ENCODE data around the gene CD37. TPM values are rescaled to one million over a fixed set of nuclear protein-coding genes. Genes with fewer than 3 reads are reported as not detected.

CD37 gene
- total and polyA plus RNA-seq, 2 experiments from 2014 or later = 106 TPM; not detected in 1

DNA sequence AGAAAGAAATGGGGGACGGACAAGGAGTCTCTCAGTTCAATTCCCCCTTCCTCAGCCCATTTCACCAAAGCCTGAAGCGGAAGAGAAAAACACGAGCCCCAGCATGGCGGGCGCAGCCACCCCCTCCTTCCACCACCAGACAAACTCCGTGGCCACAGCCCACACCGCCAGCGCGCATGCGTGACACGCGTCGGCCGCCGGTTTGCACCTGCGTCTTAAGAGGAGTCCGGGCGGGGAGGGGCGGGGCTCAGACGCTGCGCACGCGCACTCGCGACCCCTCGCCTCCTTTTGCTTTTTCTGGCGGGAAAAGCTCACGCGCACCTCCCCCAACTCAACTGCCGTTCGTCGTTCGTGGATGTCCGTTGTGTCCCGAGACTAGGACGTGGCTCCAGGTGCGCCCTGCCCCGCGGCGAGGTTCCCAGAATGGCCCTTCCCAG, 52.7 kb downstream of the CD37 start, which contains the start of gene KASH5:
TSS of gene KASH5 (plus strand) at position 314 of the 437 bp plus-strand sequence. CDS start 2,635 bp downstream, outside the sequence.
- Histone ChIP-seq H3F3A (replicated peaks; ENCODE audit: low read depth) (0 out of 2 replicates have a peak, but pooled peaks cover 3% of the 10 kb centered on the region), H3K4me3 (no peak within 1 kb of the TSS), H3K4me2 (no peak within 1 kb of the TSS), H3K9me2 (ENCODE audit: insufficient read depth) (no peaks in the 10 kb centered on the region), H3K36me3 (ENCODE audit: insufficient read depth) (no peaks in the 10 kb centered on the region), H2AFZ (peak within 1 kb of the TSS; percentile 86; the same call in 1 of the 2 replicates), H3K27ac (ENCODE audit: low read depth) (no peak within 1 kb of the TSS), H3K79me2 (replicated peaks; ENCODE audit: insufficient read depth) (no peaks in the 10 kb centered on the region), H3K27me3 (ENCODE audit: insufficient read depth) (no peaks in the 10 kb centered on the region), H3K4me1 (ENCODE audit: insufficient read depth) (no peaks in the 10 kb centered on the region), H4K20me1 (replicated peaks; ENCODE audit: insufficient read depth) (no peaks in the 10 kb centered on the region)
- peaks cover 6% of the 10 kb centered on the region for H3K4me1 Mint-ChIP-seq
- no peaks in the 10 kb centered on the region; the same call in 2 of the 3 replicates for H3K36me3 Mint-ChIP-seq (ENCODE audit: low read depth)
- H3K27me3 Mint-ChIP-seq (ENCODE audit: insufficient read depth, low read depth, poor library complexity) = peaks cover 15% of the 10 kb centered on the region
- ATAC-seq (no peak), DNase-seq (ENCODE audit: low spot score) (peak; percentile 62)
- TF ChIP-seq JUNB (IDR thresholded peaks at IDR 0.05; ENCODE audit: unreplicated experiment) (no peak), EZH2 (IDR thresholded peaks at IDR 0.05; ENCODE audit: low read depth, unreplicated experiment) (no peak), POLR2AphosphoS5 (IDR thresholded peaks at IDR 0.05; ENCODE audit: low read depth) (no peak), STAT1 (IDR thresholded peaks at IDR 0.05; ENCODE audit: unreplicated experiment) (no peak), ZNF114 (CRISPR knock-in tag; IDR thresholded peaks at IDR 0.05) (no peak), EZH2phosphoT487 (IDR thresholded peaks at IDR 0.05; ENCODE audit: unreplicated experiment) (no peak), NANOG (IDR thresholded peaks at IDR 0.05; ENCODE audit: borderline replicate concordance) (no peak), ZNF331 (CRISPR knock-in tag; IDR thresholded peaks at IDR 0.05; ENCODE audit: low read depth) (no peak), CREB1 (CRISPR knock-in tag; IDR thresholded peaks at IDR 0.05; ENCODE audit: low read depth) (no peak)
- TF ChIP-seq, protein P1, sequence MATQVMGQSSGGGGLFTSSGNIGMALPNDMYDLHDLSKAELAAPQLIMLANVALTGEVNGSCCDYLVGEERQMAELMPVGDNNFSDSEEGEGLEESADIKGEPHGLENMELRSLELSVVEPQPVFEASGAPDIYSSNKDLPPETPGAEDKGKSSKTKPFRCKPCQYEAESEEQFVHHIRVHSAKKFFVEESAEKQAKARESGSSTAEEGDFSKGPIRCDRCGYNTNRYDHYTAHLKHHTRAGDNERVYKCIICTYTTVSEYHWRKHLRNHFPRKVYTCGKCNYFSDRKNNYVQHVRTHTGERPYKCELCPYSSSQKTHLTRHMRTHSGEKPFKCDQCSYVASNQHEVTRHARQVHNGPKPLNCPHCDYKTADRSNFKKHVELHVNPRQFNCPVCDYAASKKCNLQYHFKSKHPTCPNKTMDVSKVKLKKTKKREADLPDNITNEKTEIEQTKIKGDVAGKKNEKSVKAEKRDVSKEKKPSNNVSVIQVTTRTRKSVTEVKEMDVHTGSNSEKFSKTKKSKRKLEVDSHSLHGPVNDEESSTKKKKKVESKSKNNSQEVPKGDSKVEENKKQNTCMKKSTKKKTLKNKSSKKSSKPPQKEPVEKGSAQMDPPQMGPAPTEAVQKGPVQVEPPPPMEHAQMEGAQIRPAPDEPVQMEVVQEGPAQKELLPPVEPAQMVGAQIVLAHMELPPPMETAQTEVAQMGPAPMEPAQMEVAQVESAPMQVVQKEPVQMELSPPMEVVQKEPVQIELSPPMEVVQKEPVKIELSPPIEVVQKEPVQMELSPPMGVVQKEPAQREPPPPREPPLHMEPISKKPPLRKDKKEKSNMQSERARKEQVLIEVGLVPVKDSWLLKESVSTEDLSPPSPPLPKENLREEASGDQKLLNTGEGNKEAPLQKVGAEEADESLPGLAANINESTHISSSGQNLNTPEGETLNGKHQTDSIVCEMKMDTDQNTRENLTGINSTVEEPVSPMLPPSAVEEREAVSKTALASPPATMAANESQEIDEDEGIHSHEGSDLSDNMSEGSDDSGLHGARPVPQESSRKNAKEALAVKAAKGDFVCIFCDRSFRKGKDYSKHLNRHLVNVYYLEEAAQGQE (IDR thresholded peaks at IDR 0.05; ENCODE audit: unreplicated experiment) = no peak
- TF ChIP-seq, protein P2, sequence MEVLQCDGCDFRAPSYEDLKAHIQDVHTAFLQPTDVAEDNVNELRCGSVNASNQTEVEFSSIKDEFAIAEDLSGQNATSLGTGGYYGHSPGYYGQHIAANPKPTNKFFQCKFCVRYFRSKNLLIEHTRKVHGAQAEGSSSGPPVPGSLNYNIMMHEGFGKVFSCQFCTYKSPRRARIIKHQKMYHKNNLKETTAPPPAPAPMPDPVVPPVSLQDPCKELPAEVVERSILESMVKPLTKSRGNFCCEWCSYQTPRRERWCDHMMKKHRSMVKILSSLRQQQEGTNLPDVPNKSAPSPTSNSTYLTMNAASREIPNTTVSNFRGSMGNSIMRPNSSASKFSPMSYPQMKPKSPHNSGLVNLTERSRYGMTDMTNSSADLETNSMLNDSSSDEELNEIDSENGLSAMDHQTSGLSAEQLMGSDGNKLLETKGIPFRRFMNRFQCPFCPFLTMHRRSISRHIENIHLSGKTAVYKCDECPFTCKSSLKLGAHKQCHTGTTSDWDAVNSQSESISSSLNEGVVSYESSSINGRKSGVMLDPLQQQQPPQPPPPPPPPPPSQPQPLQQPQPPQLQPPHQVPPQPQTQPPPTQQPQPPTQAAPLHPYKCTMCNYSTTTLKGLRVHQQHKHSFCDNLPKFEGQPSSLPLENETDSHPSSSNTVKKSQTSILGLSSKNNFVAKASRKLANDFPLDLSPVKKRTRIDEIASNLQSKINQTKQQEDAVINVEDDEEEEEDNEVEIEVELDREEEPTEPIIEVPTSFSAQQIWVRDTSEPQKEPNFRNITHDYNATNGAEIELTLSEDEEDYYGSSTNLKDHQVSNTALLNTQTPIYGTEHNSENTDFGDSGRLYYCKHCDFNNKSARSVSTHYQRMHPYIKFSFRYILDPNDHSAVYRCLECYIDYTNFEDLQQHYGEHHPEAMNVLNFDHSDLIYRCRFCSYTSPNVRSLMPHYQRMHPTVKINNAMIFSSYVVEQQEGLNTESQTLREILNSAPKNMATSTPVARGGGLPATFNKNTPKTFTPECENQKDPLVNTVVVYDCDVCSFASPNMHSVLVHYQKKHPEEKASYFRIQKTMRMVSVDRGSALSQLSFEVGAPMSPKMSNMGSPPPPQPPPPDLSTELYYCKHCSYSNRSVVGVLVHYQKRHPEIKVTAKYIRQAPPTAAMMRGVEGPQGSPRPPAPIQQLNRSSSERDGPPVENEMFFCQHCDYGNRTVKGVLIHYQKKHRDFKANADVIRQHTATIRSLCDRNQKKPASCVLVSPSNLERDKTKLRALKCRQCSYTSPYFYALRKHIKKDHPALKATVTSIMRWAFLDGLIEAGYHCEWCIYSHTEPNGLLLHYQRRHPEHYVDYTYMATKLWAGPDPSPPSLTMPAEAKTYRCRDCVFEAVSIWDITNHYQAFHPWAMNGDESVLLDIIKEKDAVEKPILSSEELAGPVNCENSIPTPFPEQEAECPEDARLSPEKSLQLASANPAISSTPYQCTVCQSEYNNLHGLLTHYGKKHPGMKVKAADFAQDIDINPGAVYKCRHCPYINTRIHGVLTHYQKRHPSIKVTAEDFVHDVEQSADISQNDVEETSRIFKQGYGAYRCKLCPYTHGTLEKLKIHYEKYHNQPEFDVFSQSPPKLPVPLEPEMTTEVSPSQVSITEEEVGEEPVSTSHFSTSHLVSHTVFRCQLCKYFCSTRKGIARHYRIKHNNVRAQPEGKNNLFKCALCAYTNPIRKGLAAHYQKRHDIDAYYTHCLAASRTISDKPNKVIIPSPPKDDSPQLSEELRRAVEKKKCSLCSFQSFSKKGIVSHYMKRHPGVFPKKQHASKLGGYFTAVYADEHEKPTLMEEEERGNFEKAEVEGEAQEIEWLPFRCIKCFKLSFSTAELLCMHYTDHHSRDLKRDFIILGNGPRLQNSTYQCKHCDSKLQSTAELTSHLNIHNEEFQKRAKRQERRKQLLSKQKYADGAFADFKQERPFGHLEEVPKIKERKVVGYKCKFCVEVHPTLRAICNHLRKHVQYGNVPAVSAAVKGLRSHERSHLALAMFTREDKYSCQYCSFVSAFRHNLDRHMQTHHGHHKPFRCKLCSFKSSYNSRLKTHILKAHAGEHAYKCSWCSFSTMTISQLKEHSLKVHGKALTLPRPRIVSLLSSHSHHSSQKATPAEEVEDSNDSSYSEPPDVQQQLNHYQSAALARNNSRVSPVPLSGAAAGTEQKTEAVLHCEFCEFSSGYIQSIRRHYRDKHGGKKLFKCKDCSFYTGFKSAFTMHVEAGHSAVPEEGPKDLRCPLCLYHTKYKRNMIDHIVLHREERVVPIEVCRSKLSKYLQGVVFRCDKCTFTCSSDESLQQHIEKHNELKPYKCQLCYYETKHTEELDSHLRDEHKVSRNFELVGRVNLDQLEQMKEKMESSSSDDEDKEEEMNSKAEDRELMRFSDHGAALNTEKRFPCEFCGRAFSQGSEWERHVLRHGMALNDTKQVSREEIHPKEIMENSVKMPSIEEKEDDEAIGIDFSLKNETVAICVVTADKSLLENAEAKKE (CRISPR knock-in tag; IDR thresholded peaks at IDR 0.05) = no peak
- TF ChIP-seq, protein P3, sequence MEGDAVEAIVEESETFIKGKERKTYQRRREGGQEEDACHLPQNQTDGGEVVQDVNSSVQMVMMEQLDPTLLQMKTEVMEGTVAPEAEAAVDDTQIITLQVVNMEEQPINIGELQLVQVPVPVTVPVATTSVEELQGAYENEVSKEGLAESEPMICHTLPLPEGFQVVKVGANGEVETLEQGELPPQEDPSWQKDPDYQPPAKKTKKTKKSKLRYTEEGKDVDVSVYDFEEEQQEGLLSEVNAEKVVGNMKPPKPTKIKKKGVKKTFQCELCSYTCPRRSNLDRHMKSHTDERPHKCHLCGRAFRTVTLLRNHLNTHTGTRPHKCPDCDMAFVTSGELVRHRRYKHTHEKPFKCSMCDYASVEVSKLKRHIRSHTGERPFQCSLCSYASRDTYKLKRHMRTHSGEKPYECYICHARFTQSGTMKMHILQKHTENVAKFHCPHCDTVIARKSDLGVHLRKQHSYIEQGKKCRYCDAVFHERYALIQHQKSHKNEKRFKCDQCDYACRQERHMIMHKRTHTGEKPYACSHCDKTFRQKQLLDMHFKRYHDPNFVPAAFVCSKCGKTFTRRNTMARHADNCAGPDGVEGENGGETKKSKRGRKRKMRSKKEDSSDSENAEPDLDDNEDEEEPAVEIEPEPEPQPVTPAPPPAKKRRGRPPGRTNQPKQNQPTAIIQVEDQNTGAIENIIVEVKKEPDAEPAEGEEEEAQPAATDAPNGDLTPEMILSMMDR (conservative IDR thresholded peaks at IDR 0.05; ENCODE audit: low read depth in 2 of 2) = no peak
- TF ChIP-seq, protein P4, sequence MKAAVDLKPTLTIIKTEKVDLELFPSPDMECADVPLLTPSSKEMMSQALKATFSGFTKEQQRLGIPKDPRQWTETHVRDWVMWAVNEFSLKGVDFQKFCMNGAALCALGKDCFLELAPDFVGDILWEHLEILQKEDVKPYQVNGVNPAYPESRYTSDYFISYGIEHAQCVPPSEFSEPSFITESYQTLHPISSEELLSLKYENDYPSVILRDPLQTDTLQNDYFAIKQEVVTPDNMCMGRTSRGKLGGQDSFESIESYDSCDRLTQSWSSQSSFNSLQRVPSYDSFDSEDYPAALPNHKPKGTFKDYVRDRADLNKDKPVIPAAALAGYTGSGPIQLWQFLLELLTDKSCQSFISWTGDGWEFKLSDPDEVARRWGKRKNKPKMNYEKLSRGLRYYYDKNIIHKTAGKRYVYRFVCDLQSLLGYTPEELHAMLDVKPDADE (IDR thresholded peaks at IDR 0.05) = no peak
- H3K27ac Mint-ChIP-seq = no peak within 1 kb of the TSS
- no peak within 1 kb of the TSS; the same call in 2 of the 3 replicates for H3K4me3 Mint-ChIP-seq
- H3K9me3 Mint-ChIP-seq = 0 out of 3 replicates have a peak, but pooled peaks cover 2% of the 10 kb centered on the region

All from GM23338 (cell line).